ENCODE data around the gene PCGF6. TPM values are rescaled to one million over a fixed set of nuclear protein-coding genes. Genes with fewer than 3 reads are reported as not detected.

Gene PCGF6
- total and polyA plus RNA-seq, 2 donors (not counting 1 experiment from before 2014, with no cell fraction given) = 3.5 to 7.4 TPM

DNA sequence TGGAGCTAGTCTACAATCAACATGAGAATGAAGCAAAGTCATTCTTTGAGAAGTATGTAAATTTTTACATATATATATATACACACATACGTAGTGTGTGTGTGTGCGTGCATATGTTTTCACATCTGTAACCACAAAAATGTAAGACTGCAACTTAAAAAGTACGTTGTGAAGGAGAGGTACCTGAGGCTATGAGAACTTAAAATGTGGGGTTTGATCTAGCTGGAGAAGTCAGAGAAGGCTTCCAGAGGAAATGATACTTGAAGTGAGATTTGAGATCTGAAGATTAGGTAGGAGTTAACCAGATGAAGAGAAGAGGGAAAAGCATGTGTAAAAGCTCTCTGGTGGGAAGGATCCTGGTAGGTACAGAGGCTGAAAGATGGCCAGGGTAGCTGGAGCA lies 22.6 kb upstream of the PCGF6 start:
- intact Hi-C loops (cut with micrococcal nuclease) = no loop called here
- Mint-ChIP-seq H3K27ac (no peak overlapping the region), H3K4me3 (no peak overlapping the region), H3K27me3 (no peaks in the 10 kb centered on the region), H3K9me3 (ENCODE audit: insufficient read depth) (no peaks in the 10 kb centered on the region), H3K4me1 (peaks cover 4% of the 10 kb centered on the region)
- TF ChIP-seq EZH2 (IDR thresholded peaks at IDR 0.05; ENCODE audit: borderline replicate concordance, insufficient read depth, low read depth, low read length, poor library complexity, severe bottlenecking) = no peak
- TF ChIP-seq, protein P1, sequence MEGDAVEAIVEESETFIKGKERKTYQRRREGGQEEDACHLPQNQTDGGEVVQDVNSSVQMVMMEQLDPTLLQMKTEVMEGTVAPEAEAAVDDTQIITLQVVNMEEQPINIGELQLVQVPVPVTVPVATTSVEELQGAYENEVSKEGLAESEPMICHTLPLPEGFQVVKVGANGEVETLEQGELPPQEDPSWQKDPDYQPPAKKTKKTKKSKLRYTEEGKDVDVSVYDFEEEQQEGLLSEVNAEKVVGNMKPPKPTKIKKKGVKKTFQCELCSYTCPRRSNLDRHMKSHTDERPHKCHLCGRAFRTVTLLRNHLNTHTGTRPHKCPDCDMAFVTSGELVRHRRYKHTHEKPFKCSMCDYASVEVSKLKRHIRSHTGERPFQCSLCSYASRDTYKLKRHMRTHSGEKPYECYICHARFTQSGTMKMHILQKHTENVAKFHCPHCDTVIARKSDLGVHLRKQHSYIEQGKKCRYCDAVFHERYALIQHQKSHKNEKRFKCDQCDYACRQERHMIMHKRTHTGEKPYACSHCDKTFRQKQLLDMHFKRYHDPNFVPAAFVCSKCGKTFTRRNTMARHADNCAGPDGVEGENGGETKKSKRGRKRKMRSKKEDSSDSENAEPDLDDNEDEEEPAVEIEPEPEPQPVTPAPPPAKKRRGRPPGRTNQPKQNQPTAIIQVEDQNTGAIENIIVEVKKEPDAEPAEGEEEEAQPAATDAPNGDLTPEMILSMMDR (IDR thresholded peaks at IDR 0.05) = no peak
- Histone ChIP-seq H3K4me2 (replicated peaks; ENCODE audit: low read depth, low read length, poor library complexity, severe bottlenecking) (no peak overlapping the region), H3K79me2 (ENCODE audit: control insufficient read depth, insufficient read depth, low read length) (peaks cover 27% of the 10 kb centered on the region), H3K27me3 (replicated peaks in 1 of 4; ENCODE audit: control extremely low read depth in 1 of 4, control insufficient read depth in 3 of 4, insufficient read depth in 4 of 4, low read length in 3 of 4) (no peaks in the 10 kb centered on the region), H3K27ac (ENCODE audit: low read length in 2 of 2) (no peak overlapping the region), H3K9ac (ENCODE audit: low read length) (no peak overlapping the region), H2AFZ (ENCODE audit: insufficient read depth, low read depth, low read length, poor library complexity, severe bottlenecking) (no peak overlapping the region), H3K9me3 (ENCODE audit: control extremely low read depth in 1 of 3, control insufficient read depth in 2 of 3, insufficient read depth in 1 of 3, low read length in 2 of 3) (no peaks in the 10 kb centered on the region), H4K20me1 (ENCODE audit: control insufficient read depth, insufficient read depth, low read length, poor library complexity, severe bottlenecking) (no peaks in the 10 kb centered on the region), H3K4me3 (ENCODE audit: control extremely low read depth in 1 of 5, extremely low read depth in 1 of 5, insufficient read depth in 1 of 5, low read depth in 2 of 5, low read length in 4 of 5) (no peak overlapping the region), H3K36me3 (replicated peaks in 1 of 2; ENCODE audit: control extremely low read depth in 1 of 2, control insufficient read depth in 1 of 2, extremely low read depth in 1 of 2, insufficient read depth in 2 of 2, low read length in 1 of 2) (peaks cover 8 to 26% of the 10 kb centered on the region in 2 experiments), H3K4me1 (ENCODE audit: control insufficient read depth in 2 of 2, insufficient read depth in 2 of 2, low read length in 2 of 2) (peaks cover 0 to 11% of the 10 kb centered on the region in 2 donors)
- DNase-seq (no peak), ATAC-seq (ENCODE audit: low read depth) (no peak)
- WGBS (ENCODE audit: insufficient coverage) = 57% methylated on average over 1 of the region's 3 CpGs
- POLR2A ChIA-PET = no interaction called here
- CTCF ChIA-PET = no interaction called here

DNA sequence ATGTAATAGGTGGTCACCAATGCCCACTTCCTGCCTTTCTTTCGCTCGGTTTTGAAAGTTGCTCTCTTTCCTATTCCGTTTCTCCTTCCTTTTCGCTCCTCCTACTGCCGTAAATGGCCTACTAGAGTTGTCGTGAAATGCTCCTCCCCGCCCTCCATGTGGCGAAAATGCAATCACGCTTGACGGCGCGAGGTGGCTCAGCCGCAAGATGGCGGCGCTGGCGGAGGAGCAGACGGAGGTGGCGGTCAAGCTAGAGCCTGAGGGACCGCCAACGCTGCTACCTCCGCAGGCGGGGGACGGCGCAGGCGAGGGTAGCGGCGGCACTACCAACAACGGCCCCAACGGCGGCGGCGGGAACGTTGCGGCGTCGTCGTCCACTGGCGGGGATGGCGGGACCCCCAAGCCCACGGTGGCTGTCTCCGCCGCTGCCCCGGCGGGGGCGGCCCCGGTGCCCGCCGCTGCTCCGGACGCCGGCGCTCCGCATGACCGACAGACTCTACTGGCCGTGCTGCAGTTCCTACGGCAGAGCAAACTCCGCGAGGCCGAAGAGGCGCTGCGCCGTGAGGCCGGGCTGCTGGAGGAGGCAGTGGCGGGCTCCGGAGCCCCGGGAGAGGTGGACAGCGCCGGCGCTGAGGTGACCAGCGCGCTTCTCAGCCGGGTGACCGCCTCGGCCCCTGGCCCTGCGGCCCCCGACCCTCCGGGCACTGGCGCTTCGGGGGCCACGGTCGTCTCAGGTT lies 17.0 kb upstream of the PCGF6 start, which contains the start of gene TAF5:
Gene TAF5 (plus strand): TSS at position 195 of the 737 bp plus-strand sequence. CDS start 14 bp downstream, at position 209.
- Histone ChIP-seq H4K20me1 (ENCODE audit: control insufficient read depth, insufficient read depth, low read length, poor library complexity, severe bottlenecking) (no peaks in the 10 kb centered on the region), H3K4me2 (replicated peaks; ENCODE audit: low read depth, low read length, poor library complexity, severe bottlenecking) (peak within 1 kb of the TSS; percentile 84), H3K79me2 (ENCODE audit: control insufficient read depth, insufficient read depth, low read length) (peaks cover 27% of the 10 kb centered on the region), H3K9me3 (ENCODE audit: control extremely low read depth in 1 of 3, control insufficient read depth in 2 of 3, insufficient read depth in 1 of 3, low read length in 2 of 3) (no peaks in the 10 kb centered on the region), H3K4me1 (ENCODE audit: control insufficient read depth in 2 of 2, insufficient read depth in 2 of 2, low read length in 2 of 2) (peaks cover 3 to 16% of the 10 kb centered on the region in 2 donors), H3K27me3 (replicated peaks in 1 of 4; ENCODE audit: control extremely low read depth in 1 of 4, control insufficient read depth in 3 of 4, insufficient read depth in 4 of 4, low read length in 3 of 4) (no peaks in the 10 kb centered on the region), H3K36me3 (replicated peaks in 1 of 2; ENCODE audit: control extremely low read depth in 1 of 2, control insufficient read depth in 1 of 2, extremely low read depth in 1 of 2, insufficient read depth in 2 of 2, low read length in 1 of 2) (no peaks in the 10 kb centered on the region), H2AFZ (ENCODE audit: insufficient read depth, low read depth, low read length, poor library complexity, severe bottlenecking) (peak within 1 kb of the TSS; percentile 97), H3K4me3 (ENCODE audit: control extremely low read depth in 1 of 5, extremely low read depth in 1 of 5, insufficient read depth in 1 of 5, low read depth in 2 of 5, low read length in 4 of 5) (peak within 1 kb of the TSS; percentile 59 to 93 (median 88)), H3K9ac (ENCODE audit: low read length) (peak within 1 kb of the TSS; percentile 73), H3K27ac (ENCODE audit: low read length in 2 of 2) (peak within 1 kb of the TSS; percentile 62 to 81)
- DNase-seq = peak; percentile 95
- intact Hi-C loops (cut with micrococcal nuclease) = loop anchor here (1.0 to 10.0 kb wide), 7 partner anchors 17 to 754 kb away; partner anchors contain the start of genes ATP5MK, CNNM2, PCGF6 and PDCD11
- no peaks in the 10 kb centered on the region for H3K9me3 Mint-ChIP-seq (ENCODE audit: insufficient read depth)
- peak; percentile 71 for ATAC-seq (ENCODE audit: low read depth)
- peaks cover 10% of the 10 kb centered on the region for H3K4me1 Mint-ChIP-seq
- H3K27me3 Mint-ChIP-seq = no peaks in the 10 kb centered on the region
- POLR2A ChIA-PET = interaction anchor here (0.5 to 2.0 kb wide), 7 partner anchors 17 to 726 kb away, joined by 3 to 8 read pairs (median 4); partner anchors contain the start of genes ATP5MK, CNNM2, PCGF6 and PDCD11
- WGBS (ENCODE audit: insufficient coverage) = under 1% methylated on average over 81 of the region's 81 CpGs
- CTCF ChIA-PET = interaction anchor here (0.8 to 1.3 kb wide), 5 partner anchors 16 to 451 kb away, joined by 3 read pairs; partner anchors contain the start of genes ATP5MK and PDCD11
- peak within 1 kb of the TSS; percentile 97 for H3K27ac Mint-ChIP-seq
- peak within 1 kb of the TSS; percentile 98 for H3K4me3 Mint-ChIP-seq
- TF ChIP-seq, protein P1 (IDR thresholded peaks at IDR 0.05) = no peak
- TF ChIP-seq EZH2 (IDR thresholded peaks at IDR 0.05; ENCODE audit: borderline replicate concordance, insufficient read depth, low read depth, low read length, poor library complexity, severe bottlenecking) = no peak

All from B cell (primary cell).